Astrocyte (in vitro differentiated cells and primary cell): ENCODE results near the gene NSUN7. TPM values are rescaled to one million over a fixed set of nuclear protein-coding genes. Genes with fewer than 3 reads are reported as not detected.

ENCODE experiments used
- DNase-seq: peaks from one replicate; pipeline ENCODE4 v3.0.0-alpha.2; 2010; ENCODE audit warnings: low read depth
- FAIRE-seq: peaks from 2 replicates; lab custom pipeline; 2011; peaks lifted over from hg19 to GRCh38; lab: Jason Lieb, UNC
- H2AFZ ChIP-seq: 2 replicates; pipeline ENCODE4 v1.6.0; 2012; ENCODE audit warnings: low read depth, low read length, inconsistent platforms
- H3K27ac ChIP-seq: 2 replicates; pipeline ENCODE4 v1.5.1; 2011; ENCODE audit warnings: low read depth, low read length, inconsistent platforms
- H3K27me3 ChIP-seq: 2 replicates; pipeline ENCODE4 v1.6.0; 2011; ENCODE audit warnings: low read length, inconsistent platforms; ENCODE audit not compliant: insufficient read depth
- H3K36me3 ChIP-seq: 2 replicates; pipeline ENCODE4 v1.5.1; 2011; ENCODE audit warnings: low read length, inconsistent platforms; ENCODE audit not compliant: insufficient read depth
- H3K4me1 ChIP-seq: 2 replicates; pipeline ENCODE4 v1.5.1; 2011; ENCODE audit warnings: low read length, inconsistent platforms; ENCODE audit not compliant: insufficient read depth
- H3K4me2 ChIP-seq: 2 replicates; pipeline ENCODE4 v1.6.0; 2012; ENCODE audit warnings: low read length, inconsistent platforms
- H3K4me3 ChIP-seq: 2 replicates; pipeline ENCODE4 v1.5.1; 2011; ENCODE audit warnings: low read depth, mild to moderate bottlenecking, low read length, inconsistent platforms; ENCODE audit not compliant: insufficient read depth
- H3K79me2 ChIP-seq: 2 replicates; pipeline ENCODE4 v1.6.0; 2012; ENCODE audit warnings: mild to moderate bottlenecking, low read length, inconsistent platforms; ENCODE audit not compliant: insufficient read depth
- H3K9ac ChIP-seq: 2 replicates; pipeline ENCODE4 v1.6.0; 2012; ENCODE audit warnings: mild to moderate bottlenecking, low read length, inconsistent platforms
- H3K9me3 ChIP-seq: 2 replicates; pipeline ENCODE4 v1.5.1; 2012; ENCODE audit warnings: low read depth, mild to moderate bottlenecking, low read length, inconsistent platforms; ENCODE audit not compliant: insufficient read depth
- H4K20me1 ChIP-seq: 2 replicates; pipeline ENCODE4 v1.6.0; 2012; ENCODE audit warnings: low read length, inconsistent platforms; ENCODE audit not compliant: insufficient read depth
- H3K27ac Mint-ChIP-seq: one replicate; pipeline ENCODE4 v1.8.0; 2021; ENCODE audit warnings: mild to moderate bottlenecking, mixed read lengths; ENCODE audit not compliant: unreplicated experiment
- H3K27me3 Mint-ChIP-seq: one replicate; pipeline ENCODE4 v1.8.0; 2021; ENCODE audit warnings: low read depth, mixed read lengths; ENCODE audit not compliant: unreplicated experiment
- H3K36me3 Mint-ChIP-seq: one replicate; pipeline ENCODE4 v1.8.0; 2021; ENCODE audit warnings: low read depth, mixed read lengths; ENCODE audit not compliant: unreplicated experiment
- H3K4me1 Mint-ChIP-seq: one replicate; pipeline ENCODE4 v1.8.0; 2021; ENCODE audit warnings: low read depth, mixed read lengths; ENCODE audit not compliant: unreplicated experiment
- H3K4me3 Mint-ChIP-seq: one replicate; pipeline ENCODE4 v1.8.0; 2021; ENCODE audit warnings: mild to moderate bottlenecking, moderate library complexity, mixed read lengths; ENCODE audit not compliant: unreplicated experiment
- H3K9me3 Mint-ChIP-seq: one replicate; pipeline ENCODE4 v1.8.0; 2021; ENCODE audit warnings: mild to moderate bottlenecking, mixed read lengths; ENCODE audit not compliant: unreplicated experiment
- CTCF ChIP-seq: IDR thresholded peaks from 2 replicates; pipeline ENCODE4 v1.5.1; 2011; ENCODE audit warnings: low read depth, mild to moderate bottlenecking, inconsistent platforms, low read length, moderate library complexity; ENCODE audit not compliant: insufficient read depth
- EZH2 ChIP-seq: IDR thresholded peaks from 2 replicates; pipeline ENCODE4 v1.6.1; 2012; ENCODE audit warnings: mild to moderate bottlenecking, low read length, inconsistent platforms; ENCODE audit not compliant: insufficient read depth
- total RNA-seq: library from RNA; stranded (reverse); gene quantifications from 2 replicates; pipeline ENCODE4 v1.2.1, GENCODE V29; 2021

The NSUN7 gene
- total RNA-seq, 1 donor from 2014 or later: 2.5 TPM

GRCh38 chr4:40856840-40857362 lies 107.1 kb downstream of the NSUN7 start:
- TF ChIP-seq CTCF (no peak), EZH2 (no peak)
- Mint-ChIP-seq H3K27ac (no peak overlapping the region), H3K9me3 (peaks cover 2% of the 10 kb centered on the region), H3K36me3 (peaks cover 33% of the 10 kb centered on the region), H3K4me3 (no peak overlapping the region), H3K4me1 (peaks cover 2% of the 10 kb centered on the region), H3K27me3 (no peaks in the 10 kb centered on the region)
- Histone ChIP-seq H3K9me3 (no peaks in the 10 kb centered on the region), H3K79me2 (no peaks in the 10 kb centered on the region), H3K4me3 (peak overlapping the region; percentile 58), H3K27me3 (no peaks in the 10 kb centered on the region), H3K4me2 (peak overlapping the region; percentile 95), H4K20me1 (peaks cover 35% of the 10 kb centered on the region), H3K9ac (peak overlapping the region; percentile 56), H3K36me3 (no peaks in the 10 kb centered on the region), H2AFZ (peak overlapping the region; percentile 64), H3K27ac (no peak overlapping the region), H3K4me1 (peaks cover 5% of the 10 kb centered on the region)
- DNase-seq (peak; percentile 42), FAIRE-seq (no peak)

- H3K27ac Mint-ChIP-seq: no peak overlapping the region
- DNase-seq: no peak
These were observed 108.2 kb downstream of the NSUN7 start for GRCh38 chr4:40857956-40858355.

More at GRCh38 chr4:40857956-40858355, 108.2 kb downstream of the NSUN7 start:
- no peak for FAIRE-seq
- Histone ChIP-seq H3K36me3 (no peaks in the 10 kb centered on the region), H3K4me2 (no peak overlapping the region), H3K9me3 (no peaks in the 10 kb centered on the region), H3K4me1 (peaks cover 5% of the 10 kb centered on the region), H3K27ac (no peak overlapping the region), H3K27me3 (no peaks in the 10 kb centered on the region), H3K79me2 (no peaks in the 10 kb centered on the region), H3K9ac (no peak overlapping the region), H4K20me1 (peaks cover 40% of the 10 kb centered on the region), H3K4me3 (no peak overlapping the region), H2AFZ (no peak overlapping the region)
- Mint-ChIP-seq H3K4me1 (peaks cover 2% of the 10 kb centered on the region), H3K27me3 (no peaks in the 10 kb centered on the region), H3K9me3 (peaks cover 2% of the 10 kb centered on the region), H3K4me3 (no peak overlapping the region), H3K36me3 (peaks cover 31% of the 10 kb centered on the region)
- no peak for TF ChIP-seq EZH2
- TF ChIP-seq CTCF: no peak
